NCI-H2107 (cell line): ENCODE measurements around the gene SCNN1G.
A peak's percentile ranks its signal among the peaks of the same experiment; 100 is the strongest.
"Not testable (repeated sequence)": the region's sequence is repeated elsewhere in the genome, so short reads cannot be mapped to it uniquely, and the experiment has no call there.

Experiments
- DNase-seq: peaks from one replicate; lab custom pipeline; 2025; lab: John Stamatoyannopoulos, UW

Gene SCNN1G, protein sequence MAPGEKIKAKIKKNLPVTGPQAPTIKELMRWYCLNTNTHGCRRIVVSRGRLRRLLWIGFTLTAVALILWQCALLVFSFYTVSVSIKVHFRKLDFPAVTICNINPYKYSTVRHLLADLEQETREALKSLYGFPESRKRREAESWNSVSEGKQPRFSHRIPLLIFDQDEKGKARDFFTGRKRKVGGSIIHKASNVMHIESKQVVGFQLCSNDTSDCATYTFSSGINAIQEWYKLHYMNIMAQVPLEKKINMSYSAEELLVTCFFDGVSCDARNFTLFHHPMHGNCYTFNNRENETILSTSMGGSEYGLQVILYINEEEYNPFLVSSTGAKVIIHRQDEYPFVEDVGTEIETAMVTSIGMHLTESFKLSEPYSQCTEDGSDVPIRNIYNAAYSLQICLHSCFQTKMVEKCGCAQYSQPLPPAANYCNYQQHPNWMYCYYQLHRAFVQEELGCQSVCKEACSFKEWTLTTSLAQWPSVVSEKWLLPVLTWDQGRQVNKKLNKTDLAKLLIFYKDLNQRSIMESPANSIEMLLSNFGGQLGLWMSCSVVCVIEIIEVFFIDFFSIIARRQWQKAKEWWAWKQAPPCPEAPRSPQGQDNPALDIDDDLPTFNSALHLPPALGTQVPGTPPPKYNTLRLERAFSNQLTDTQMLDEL

GRCh38 chr16:23182679-23183542 is at the start of gene SCNN1G:
Gene SCNN1G (plus strand): TSS chr16:23182745. CDS start chr16:23186272, 3,527 bp downstream.
- peak; percentile 21 for DNase-seq

DNA sequence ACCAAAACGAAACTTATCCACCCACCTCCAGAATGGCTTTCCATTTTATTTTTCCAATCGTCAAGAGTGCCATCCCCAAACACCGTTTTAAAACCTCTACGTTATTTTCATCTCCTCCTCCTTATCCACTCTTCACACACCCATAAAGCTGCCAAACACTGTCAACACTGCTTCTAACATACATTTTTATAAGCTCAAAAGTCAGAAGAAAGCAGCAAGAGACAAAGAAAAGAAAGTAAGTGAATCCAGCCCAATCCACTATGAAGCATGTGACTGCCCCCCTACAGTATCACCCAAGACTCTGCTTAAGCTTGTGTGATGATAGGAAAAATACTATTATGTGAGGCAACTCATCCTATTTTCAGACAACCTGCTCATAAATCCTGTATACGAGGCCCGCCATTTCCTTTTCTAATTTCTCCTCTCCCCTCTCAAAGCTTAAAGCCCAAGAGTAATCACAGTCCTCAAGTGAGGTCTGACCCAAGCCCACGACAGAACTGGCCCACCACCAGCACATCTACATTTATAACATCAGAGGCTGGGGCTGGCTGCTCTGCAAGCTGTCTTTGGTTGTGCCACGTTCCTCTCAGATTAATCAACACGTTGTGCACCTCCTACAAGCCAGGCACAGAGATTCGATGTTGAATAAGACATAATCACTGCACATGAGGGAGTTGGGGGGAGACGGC is 49.6 kb upstream of the SCNN1G start:
- no peak for DNase-seq

DNA sequence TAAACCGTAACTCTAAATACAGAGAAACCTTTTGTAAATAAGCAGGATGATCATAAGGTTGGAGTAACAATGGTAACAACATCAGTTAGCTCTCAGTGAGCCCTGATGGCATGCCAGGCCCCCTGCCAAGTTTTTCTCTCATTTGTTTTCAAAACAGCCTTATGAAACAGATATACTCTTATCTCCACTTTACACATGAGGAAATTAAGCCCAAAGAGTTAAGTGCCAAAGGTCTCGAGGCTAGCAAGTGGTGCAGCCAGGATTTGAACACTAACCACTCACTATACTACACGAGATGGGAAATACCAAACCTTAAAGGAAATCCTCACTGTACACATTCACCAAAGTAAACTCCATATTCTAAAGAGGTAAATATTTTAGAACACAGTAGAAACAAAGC is 48.3 kb upstream of the SCNN1G start:
- no peak for DNase-seq

- no peak for DNase-seq
Measured at GRCh38 chr16:23137256-23137655, 45.3 kb upstream of the SCNN1G start.

GRCh38 chr16:23137818-23138217 is 44.7 kb upstream of the SCNN1G start:
- DNase-seq: no peak

DNA sequence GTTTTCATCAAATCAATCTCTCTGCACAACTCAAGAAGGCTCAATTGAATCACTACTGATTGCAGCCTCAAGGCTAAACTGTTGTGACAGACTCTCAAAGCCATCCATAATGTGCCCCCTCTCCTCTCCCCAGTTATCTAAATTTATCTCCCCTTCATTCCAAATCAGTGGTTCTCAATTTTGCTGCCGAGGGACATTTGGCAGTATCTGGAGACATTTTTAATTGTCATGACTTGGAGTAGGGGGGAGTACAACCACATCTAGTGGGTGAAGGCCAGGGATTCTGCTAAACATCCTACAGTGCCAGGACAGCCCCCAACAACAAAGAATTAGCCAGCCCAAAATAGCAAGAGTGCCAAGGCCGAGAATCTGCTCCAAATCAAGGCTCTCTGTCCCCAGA is 42.4 kb upstream of the SCNN1G start:
- DNase-seq: no peak

- no peak for DNase-seq
Measured at GRCh38 chr16:23141033-23141432, 41.5 kb upstream of the SCNN1G start.

DNA sequence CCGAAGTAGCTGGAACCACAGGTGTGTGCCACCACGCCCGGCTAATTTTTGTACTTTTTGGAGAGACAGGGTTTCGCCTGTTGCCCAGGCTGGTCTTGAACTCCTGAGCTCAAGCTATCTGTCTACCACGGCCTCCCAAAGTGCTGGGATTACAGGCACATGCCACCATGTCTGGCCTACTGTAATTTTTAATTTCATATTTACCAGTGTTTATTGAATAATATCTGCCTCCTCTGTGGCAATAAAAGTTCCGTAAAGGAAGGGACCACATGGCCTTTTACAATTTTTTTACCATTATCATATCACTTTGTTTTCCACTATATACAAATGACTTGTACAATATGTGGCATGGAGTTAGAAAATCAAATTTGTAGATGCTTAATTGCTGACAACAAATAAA is 41.0 kb upstream of the SCNN1G start:
- no peak for DNase-seq

GRCh38 chr16:23141959-23142740 is 40.4 kb upstream of the SCNN1G start:
- no peak for DNase-seq

GRCh38 chr16:23143391-23143790 is 39.2 kb upstream of the SCNN1G start:
- DNase-seq: no peak

DNA sequence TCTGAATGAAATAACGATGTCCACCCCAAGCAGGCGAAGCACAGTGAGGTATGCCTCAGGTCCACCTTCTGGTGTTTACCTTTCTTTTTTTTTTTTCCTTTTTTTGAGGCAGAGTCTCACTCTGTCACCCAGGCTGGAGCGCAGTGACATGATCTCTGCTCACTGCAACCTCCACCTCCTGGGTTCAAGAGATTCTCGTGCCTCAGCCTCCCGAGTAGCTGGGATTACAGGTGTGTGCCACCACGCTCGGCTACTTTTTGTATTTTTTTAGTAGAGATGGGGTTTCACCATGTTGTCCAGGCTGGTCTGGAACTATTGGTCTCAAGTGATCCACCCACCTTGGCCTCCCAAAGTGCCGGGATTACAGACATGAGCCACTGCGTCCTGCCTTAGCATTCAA is 38.2 kb upstream of the SCNN1G start:
- not testable (repeated sequence) for DNase-seq

- no peak for DNase-seq
Measured at GRCh38 chr16:23145186-23145585, 37.4 kb upstream of the SCNN1G start.

GRCh38 chr16:23145608-23146007 is 36.9 kb upstream of the SCNN1G start:
- no peak for DNase-seq

GRCh38 chr16:23146877-23147601 is 35.5 kb upstream of the SCNN1G start:
- no peak for DNase-seq

DNA sequence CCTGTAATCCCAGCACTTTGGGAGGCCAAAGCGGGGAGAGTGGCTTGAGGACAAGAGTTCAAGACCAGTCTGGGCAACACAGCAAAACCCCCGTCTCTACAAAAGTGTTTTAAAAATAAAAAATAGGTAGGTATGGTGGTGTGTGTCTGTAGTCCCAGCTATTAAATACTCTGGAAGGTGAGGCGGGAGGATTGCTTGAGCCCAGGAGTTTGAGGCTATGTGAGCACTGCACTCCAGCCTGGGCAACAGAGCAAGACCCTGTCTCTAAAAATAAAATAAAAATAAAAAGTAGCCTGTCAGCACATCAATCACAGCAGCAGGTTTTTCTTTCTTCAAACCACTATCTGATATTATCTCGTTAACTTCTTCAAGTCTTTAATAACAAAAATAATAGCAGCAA is 34.9 kb upstream of the SCNN1G start:
- no peak for DNase-seq

GRCh38 chr16:23148166-23148512 is 34.4 kb upstream of the SCNN1G start:
- DNase-seq: no peak

- no peak for DNase-seq
Measured at GRCh38 chr16:23148513-23149266, 33.9 kb upstream of the SCNN1G start.

- DNase-seq: peak; percentile 93
Measured at GRCh38 chr16:23149267-23149992, 33.1 kb upstream of the SCNN1G start, which contains the start of gene USP31. Gene USP31 (minus strand): TSS chr16:23149452. CDS start chr16:23149270, 182 bp downstream.

DNA sequence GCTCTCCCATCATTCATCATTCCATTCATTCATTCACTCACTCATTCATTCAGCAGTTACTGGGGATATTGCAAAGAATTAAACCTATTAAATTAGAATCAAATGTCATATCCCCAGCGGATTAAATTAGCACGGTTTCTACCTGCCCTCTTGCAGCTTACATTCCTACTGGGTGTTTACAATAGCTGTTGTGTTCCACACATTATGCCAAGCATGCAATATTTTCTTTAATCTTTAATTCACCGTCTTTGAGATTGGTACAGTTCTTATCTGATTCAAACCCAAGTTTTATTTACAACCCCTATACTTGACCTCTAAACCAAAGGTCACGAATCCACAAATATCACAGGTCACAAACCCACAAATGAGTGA is 32.6 kb upstream of the SCNN1G start:
- no peak for DNase-seq
